Colonic mucosa (tissue), 4 donors: Measurements from ENCODE around the gene FES. TPM values are rescaled to one million over a fixed set of nuclear protein-coding genes. Genes with fewer than 3 reads are reported as not detected.

Experiments used
- DNase-seq: peaks from one replicate; pipeline ENCODE4 v3.0.0-alpha.2; 2020
- H3K27ac ChIP-seq: fragments of 200-600 bp; one replicate; pipeline ENCODE4 v1.8.0; 2021
- H3K27me3 ChIP-seq: fragments of 200-600 bp; one replicate; pipeline ENCODE4 v1.8.0; 2021
- H3K36me3 ChIP-seq: fragments of 200-600 bp; one replicate; pipeline ENCODE4 v1.8.0; 2021
- H3K4me1 ChIP-seq: fragments of 200-600 bp; one replicate; pipeline ENCODE4 v1.8.0; 2021; ENCODE audit warnings: mild to moderate bottlenecking
- H3K4me3 ChIP-seq: fragments of 200-600 bp; one replicate; pipeline ENCODE4 v1.8.0; 2021
- H3K9ac ChIP-seq, 2 donors: one replicate each; pipeline ENCODE4 v1.7.0; 2013; ENCODE audit warnings: control low read depth in 2 of 2, low read depth in 2 of 2, low read length in 2 of 2
- H3K9me3 ChIP-seq: fragments of 200-600 bp; one replicate; pipeline ENCODE4 v1.8.0; 2021
- intact Hi-C: fragments of 100-400 bp; cut with DNase I; formaldehyde crosslinking; loops from one replicate; pipeline ENCODE4 v1.14.1; 2022
- total RNA-seq, 2 donors: library from RNA; stranded (reverse); fragmentation: NEBNext Ultra II Directional in 1 of 2; extraction: Animal tissue kit (Norgen Biotek cat#: 25700) in 1 of 2; gene quantifications; one replicate each; pipeline ENCODE4 v1.2.1, GENCODE V29; 2021
- TF ChIP-seq, protein P1 (sequence below): fragments of 200-600 bp; IDR thresholded peaks from one replicate; pipeline ENCODE4 v1.8.0; 2022; ENCODE audit warnings: antibody characterized with exemption, mild to moderate bottlenecking
- donor health status: healthy.
- donor health status: DM: no; HTN: no; CAD: no.
- donor health status: DM: no; HTN: no; CAD: no.

The FES gene
- total RNA-seq, 2 donors from 2014 or later = 6.5 to 8.8 TPM

DNA sequence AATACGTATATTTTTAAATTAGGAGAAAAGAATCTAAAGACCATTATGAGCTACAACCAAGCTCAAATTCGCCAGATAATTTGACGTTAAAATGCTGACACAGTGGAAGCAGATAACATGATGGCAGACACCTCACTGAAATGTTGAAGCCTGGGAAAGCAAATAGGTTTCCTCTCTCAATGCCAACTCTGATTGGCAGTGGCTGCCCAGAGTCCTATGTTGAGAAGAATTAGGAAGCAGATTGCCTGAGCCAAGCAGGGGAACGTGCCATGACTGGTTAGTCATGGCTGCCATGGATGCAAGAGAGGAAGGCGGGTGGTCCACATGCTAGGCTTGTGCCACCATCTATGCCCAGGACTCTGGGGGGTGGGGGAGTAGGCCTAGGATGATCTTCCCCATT is 54.0 kb downstream of the FES start:
- Histone ChIP-seq H3K27ac (no peak overlapping the region), H3K9ac (no peak overlapping the region), H3K27me3 (no peaks in the 10 kb centered on the region), H3K9me3 (no peaks in the 10 kb centered on the region), H3K4me3 (no peak overlapping the region), H3K4me1 (peaks cover 13% of the 10 kb centered on the region), H3K36me3 (peaks cover 24% of the 10 kb centered on the region)
- intact Hi-C loops = no loop called here
- TF ChIP-seq, protein P1, sequence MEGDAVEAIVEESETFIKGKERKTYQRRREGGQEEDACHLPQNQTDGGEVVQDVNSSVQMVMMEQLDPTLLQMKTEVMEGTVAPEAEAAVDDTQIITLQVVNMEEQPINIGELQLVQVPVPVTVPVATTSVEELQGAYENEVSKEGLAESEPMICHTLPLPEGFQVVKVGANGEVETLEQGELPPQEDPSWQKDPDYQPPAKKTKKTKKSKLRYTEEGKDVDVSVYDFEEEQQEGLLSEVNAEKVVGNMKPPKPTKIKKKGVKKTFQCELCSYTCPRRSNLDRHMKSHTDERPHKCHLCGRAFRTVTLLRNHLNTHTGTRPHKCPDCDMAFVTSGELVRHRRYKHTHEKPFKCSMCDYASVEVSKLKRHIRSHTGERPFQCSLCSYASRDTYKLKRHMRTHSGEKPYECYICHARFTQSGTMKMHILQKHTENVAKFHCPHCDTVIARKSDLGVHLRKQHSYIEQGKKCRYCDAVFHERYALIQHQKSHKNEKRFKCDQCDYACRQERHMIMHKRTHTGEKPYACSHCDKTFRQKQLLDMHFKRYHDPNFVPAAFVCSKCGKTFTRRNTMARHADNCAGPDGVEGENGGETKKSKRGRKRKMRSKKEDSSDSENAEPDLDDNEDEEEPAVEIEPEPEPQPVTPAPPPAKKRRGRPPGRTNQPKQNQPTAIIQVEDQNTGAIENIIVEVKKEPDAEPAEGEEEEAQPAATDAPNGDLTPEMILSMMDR = no peak
- DNase-seq = no peak

DNA sequence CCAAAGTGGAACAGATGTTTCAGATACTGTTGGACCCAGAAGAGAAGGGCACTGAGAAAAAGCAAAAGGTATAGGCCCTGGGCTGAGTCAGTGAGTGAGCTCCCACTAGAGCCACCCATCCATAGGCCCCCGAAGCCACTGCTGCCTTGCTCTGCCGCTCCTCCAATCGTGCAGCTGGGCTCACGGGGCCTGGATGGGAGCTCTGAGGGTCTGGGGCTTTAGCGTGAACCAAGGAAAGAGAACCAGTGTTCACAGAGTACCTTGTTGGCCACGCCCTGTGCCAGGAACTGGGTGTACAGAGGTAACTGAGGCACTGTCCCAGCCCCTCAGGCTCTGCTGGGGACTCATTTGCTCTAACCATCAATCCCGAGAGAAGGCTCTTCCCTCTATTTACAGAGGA is 55.5 kb downstream of the FES start:
- TF ChIP-seq, protein P1 = no peak
- intact Hi-C loops = no loop called here

DNA sequence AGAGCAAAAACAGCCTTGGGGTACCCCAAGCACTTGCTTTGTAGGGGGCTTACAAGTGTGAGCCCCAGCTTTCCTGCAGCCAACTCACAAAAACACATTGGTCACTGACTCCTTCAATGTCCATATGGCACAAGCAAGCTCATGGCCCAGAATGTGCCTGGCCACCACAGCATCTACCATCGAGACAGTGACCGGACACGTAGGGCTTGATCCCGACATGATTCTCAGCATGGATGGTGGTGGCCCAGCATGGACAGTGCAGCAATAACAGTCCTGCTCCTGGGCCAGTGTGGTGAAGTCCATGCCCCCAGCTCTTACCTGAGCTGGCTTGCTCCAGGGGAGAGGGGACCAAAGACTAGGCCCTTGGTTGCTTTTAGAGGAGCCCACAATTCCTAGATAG is 56.7 kb downstream of the FES start:
- no peaks in the 10 kb centered on the region for H3K27me3 ChIP-seq
- peaks cover 5% of the 10 kb centered on the region for H3K4me1 ChIP-seq
- TF ChIP-seq, protein P1 = no peak
- intact Hi-C loops = no loop called here
- no peaks in the 10 kb centered on the region for H3K9me3 ChIP-seq
- DNase-seq = no peak
- H3K4me3 ChIP-seq = no peak overlapping the region
- H3K27ac ChIP-seq = no peak overlapping the region
- no peak overlapping the region for H3K9ac ChIP-seq
- peaks cover 29% of the 10 kb centered on the region for H3K36me3 ChIP-seq

More for the DNA sequence above, 55.5 kb downstream of the FES start:
- no peaks in the 10 kb centered on the region for H3K27me3 ChIP-seq
- peaks cover 26% of the 10 kb centered on the region for H3K36me3 ChIP-seq
- no peak overlapping the region for H3K9ac ChIP-seq
- peaks cover 8% of the 10 kb centered on the region for H3K4me1 ChIP-seq
- DNase-seq = no peak
- H3K9me3 ChIP-seq = no peaks in the 10 kb centered on the region
- no peak overlapping the region for H3K4me3 ChIP-seq
- no peak overlapping the region for H3K27ac ChIP-seq

DNA sequence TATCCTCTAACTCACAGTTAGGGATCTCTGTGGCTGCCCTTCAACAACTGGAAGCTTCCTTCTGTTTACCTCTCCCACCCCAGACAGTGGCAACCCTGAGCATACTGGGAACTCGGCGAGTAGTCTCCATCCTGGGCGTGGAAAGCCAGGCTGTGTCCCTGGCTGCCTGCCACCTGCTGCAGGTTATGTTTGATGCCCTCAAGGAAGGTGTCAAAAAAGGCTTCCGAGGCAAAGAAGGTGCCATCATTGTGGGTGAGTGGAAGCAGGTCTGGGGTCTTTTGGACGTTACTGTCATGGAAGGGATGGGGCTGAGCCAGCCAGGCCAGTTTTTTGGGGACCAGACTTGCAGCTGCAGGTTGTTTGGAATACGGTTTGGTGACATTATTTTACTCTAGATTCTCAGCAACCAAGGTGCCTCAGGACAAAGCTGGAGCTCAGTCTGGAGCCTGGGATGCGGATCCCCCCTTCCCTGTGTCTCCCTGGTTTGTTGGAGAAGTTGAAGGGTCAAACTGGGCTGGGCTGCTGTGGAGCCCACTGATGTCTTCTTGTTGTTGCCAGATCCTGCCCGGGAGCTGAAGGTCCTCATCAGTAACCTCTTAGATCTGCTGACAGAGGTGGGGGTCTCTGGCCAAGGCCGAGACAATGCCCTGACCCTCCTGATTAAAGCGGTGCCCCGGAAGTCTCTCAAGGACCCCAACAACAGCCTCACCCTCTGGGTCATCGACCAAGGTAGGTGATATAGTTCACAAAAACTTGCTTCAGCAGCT is 58.2 kb downstream of the FES start:
- Histone ChIP-seq H3K27ac (no peak overlapping the region), H3K4me1 (no peaks in the 10 kb centered on the region), H3K36me3 (peaks cover 36% of the 10 kb centered on the region), H3K4me3 (no peak overlapping the region), H3K9me3 (no peaks in the 10 kb centered on the region), H3K27me3 (no peaks in the 10 kb centered on the region), H3K9ac (no peak overlapping the region)
- intact Hi-C loops = no loop called here
- TF ChIP-seq, protein P1 = no peak
- DNase-seq = no peak

DNA sequence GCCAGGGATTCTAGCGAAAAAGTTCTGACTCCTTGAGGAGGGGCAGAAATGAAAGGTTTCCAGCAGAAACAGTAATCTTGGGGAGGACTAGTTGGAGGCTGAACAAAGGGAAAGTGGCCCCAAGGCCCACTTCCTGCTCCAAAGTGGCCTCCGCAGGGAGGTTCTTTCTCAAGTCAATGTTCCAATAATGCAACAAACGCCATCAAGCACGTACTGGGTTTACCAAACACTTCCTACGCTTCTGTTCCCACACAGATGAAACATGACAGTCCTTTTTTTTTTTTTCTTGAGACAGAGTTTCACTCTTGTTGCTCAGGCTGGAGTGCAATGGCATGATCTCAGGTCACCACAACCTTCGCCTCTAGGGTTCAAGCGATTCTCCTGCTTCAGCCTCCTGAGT is 60.8 kb downstream of the FES start:
- no peaks in the 10 kb centered on the region for H3K27me3 ChIP-seq
- no peak overlapping the region for H3K27ac ChIP-seq
- DNase-seq = no peak
- no peaks in the 10 kb centered on the region for H3K9me3 ChIP-seq
- H3K4me1 ChIP-seq = peaks cover 5% of the 10 kb centered on the region
- intact Hi-C loops = no loop called here
- TF ChIP-seq, protein P1 = no peak
- H3K4me3 ChIP-seq = no peak overlapping the region
- no peak overlapping the region for H3K9ac ChIP-seq
- H3K36me3 ChIP-seq = peaks cover 35% of the 10 kb centered on the region

Other genes starting within 250 kb of the FES start
- 10 to 100 TPM in 1 of 2 donors, 1 to 10 TPM in 1; 3.3 to 16.7 TPM for gene BLM, start 167.2 kb upstream of the FES start, total RNA-seq
- gene FURIN, start 15.9 kb upstream of the FES start, total RNA-seq = 10 to 100 TPM; 72.3 to 82.5 TPM
- 10 to 100 TPM; 34.2 to 66.4 TPM for gene MAN2A2, start 18.8 kb downstream of the FES start, total RNA-seq
- gene HDDC3, start 48.0 kb downstream of the FES start, total RNA-seq = 10 to 100 TPM; 13.5 to 29.6 TPM
- 10 to 100 TPM; 60.7 to 74.5 TPM for gene UNC45A, start 50.8 kb downstream of the FES start, total RNA-seq
- gene RCCD1, start 70.4 kb downstream of the FES start, total RNA-seq = 10 to 100 TPM; 14.8 to 33.0 TPM
- gene PRC1, start 110.0 kb downstream of the FES start, total RNA-seq = 100 to 1,000 TPM in 1 of 2 donors, 10 to 100 TPM in 1; 44.3 to 114 TPM
- 10 to 100 TPM; 18.0 to 18.1 TPM for gene VPS33B, start 138.1 kb downstream of the FES start, total RNA-seq
- gene SV2B, start 215.8 kb downstream of the FES start, total RNA-seq = 1 to 10 TPM in 1 of 2 donors, under 1 TPM in 1; 0.17 to 1.1 TPM